ENCODE measurements around the gene PIK3R5. TPM values are rescaled to one million over a fixed set of nuclear protein-coding genes. Genes with fewer than 3 reads are reported as not detected.

Gene PIK3R5
- total and polyA plus RNA-seq, 11 donors, result 1.4 to 21.6 (median 2.4) TPM

GRCh38 chr17:8948462-8948861 is 17.0 kb downstream of the PIK3R5 start:
- DNase-seq, result no peak
- Histone ChIP-seq H3K4me1 (peaks cover 0 to 71% (median 0%) of the 10 kb centered on the region in 12 donors), H3K27me3 (peaks cover 0 to 15% (median 0%) of the 10 kb centered on the region in 9 donors), H3K36me3 (peaks cover 0 to 7% (median 0%) of the 10 kb centered on the region in 9 donors), H3K4me3 (no peak overlapping the region), H3K9me3 (peaks cover 0 to 9% (median 0%) of the 10 kb centered on the region in 12 donors), H3K27ac (no peak overlapping the region)
- TF ChIP-seq CTCF (IDR thresholded peaks at IDR 0.05) (no peak), POLR2A (IDR thresholded peaks at IDR 0.05) (no peak)
- no peak for ATAC-seq
- intact Hi-C loops (cut with DNase I), result no loop called here
- WGBS, 4 donors, result 87 to 96% (median 92%) methylated on average over 7 of the region's 7 CpGs

- ATAC-seq, result no peak
- Histone ChIP-seq H3K27me3 (peaks cover 0 to 9% (median 0%) of the 10 kb centered on the region in 9 donors), H3K36me3 (peaks cover 0 to 5% (median 0%) of the 10 kb centered on the region in 9 donors), H3K27ac (no peak overlapping the region), H3K9me3 (peaks cover 0 to 9% (median 0%) of the 10 kb centered on the region in 12 donors), H3K4me3 (no peak overlapping the region), H3K4me1 (peaks cover 0 to 65% (median 0%) of the 10 kb centered on the region in 12 donors)
- TF ChIP-seq CTCF (IDR thresholded peaks at IDR 0.05) (no peak), POLR2A (IDR thresholded peaks at IDR 0.05) (no peak)
- 82 to 88% (median 86%) methylated on average over 7 of the region's 7 CpGs for WGBS, 4 donors
- DNase-seq, result no peak
- intact Hi-C loops (cut with DNase I), result no loop called here
These were observed 18.3 kb downstream of the PIK3R5 start for GRCh38 chr17:8947201-8947600.

- intact Hi-C loops (cut with DNase I), result no loop called here
- TF ChIP-seq POLR2A (IDR thresholded peaks at IDR 0.05) (no peak), CTCF (IDR thresholded peaks at IDR 0.05) (no peak)
- no peak overlapping the region for H3K4me3 ChIP-seq
- peak overlapping the region in 1 of 12 donors; percentile 15 for H3K27ac ChIP-seq
- H3K27me3 ChIP-seq, result peaks cover 0 to 13% (median 0%) of the 10 kb centered on the region in 9 donors
- peaks cover 0 to 65% (median 0%) of the 10 kb centered on the region in 12 donors for H3K4me1 ChIP-seq
- peaks cover 0 to 4% (median 0%) of the 10 kb centered on the region in 12 donors for H3K9me3 ChIP-seq
- ATAC-seq, result no peak
- WGBS, 4 donors, result 89 to 93% (median 91%) methylated on average over 6 of the region's 6 CpGs
- no peak for DNase-seq
- peaks cover 0 to 5% (median 0%) of the 10 kb centered on the region in 9 donors for H3K36me3 ChIP-seq
These were observed 19.0 kb downstream of the PIK3R5 start for GRCh38 chr17:8946476-8946875.

- DNase-seq (no peak), ATAC-seq (no peak)
- H3K27me3 ChIP-seq, result peaks cover 0 to 17% (median 0%) of the 10 kb centered on the region in 9 donors
- H3K36me3 ChIP-seq, result peaks cover 0 to 5% (median 0%) of the 10 kb centered on the region in 9 donors
- TF ChIP-seq CTCF (IDR thresholded peaks at IDR 0.05) (no peak), POLR2A (IDR thresholded peaks at IDR 0.05) (no peak)
- H3K4me3 ChIP-seq, result no peak overlapping the region
- WGBS, 4 donors, result 80 to 85% (median 83%) methylated on average over 8 of the region's 8 CpGs
- peaks cover 0 to 64% (median 0%) of the 10 kb centered on the region in 12 donors for H3K4me1 ChIP-seq
- intact Hi-C loops (cut with DNase I), result no loop called here
- peaks cover 0 to 4% (median 0%) of the 10 kb centered on the region in 12 donors for H3K9me3 ChIP-seq
- peak overlapping the region in 1 of 12 donors; percentile 15 for H3K27ac ChIP-seq
These were observed 19.4 kb downstream of the PIK3R5 start for GRCh38 chr17:8946071-8946470.

Measured in heart left ventricle (tissue), 16 donors.